Liver (tissue), 3 donors: Measurements from ENCODE around the gene SPATA4.

Experiments
- JUND ChIP-seq, 2 donors: IDR thresholded peaks; 2 replicates each; pipeline ENCODE4 v1.6.1; 2016; ENCODE audit warnings: antibody characterized with exemption in 2 of 2
- SP1 ChIP-seq: IDR thresholded peaks from 2 replicates; pipeline ENCODE4 v1.6.1; 2018; ENCODE audit warnings: antibody characterized with exemption, mild to moderate bottlenecking
- TAF1 ChIP-seq: conservative IDR thresholded peaks from 2 replicates; pipeline ENCODE4 v1.6.1; 2016; ENCODE audit warnings: antibody characterized with exemption, mild to moderate bottlenecking
- YY1 ChIP-seq: IDR thresholded peaks from 2 replicates; pipeline ENCODE4 v1.6.1; 2016; ENCODE audit warnings: antibody characterized with exemption, mild to moderate bottlenecking
- TF ChIP-seq, protein P1 (sequence below): fragments of 150-350 bp; IDR thresholded peaks from 2 replicates; pipeline ENCODE4 v1.5.1; 2017; ENCODE audit warnings: improper control_type of control experiment, low read depth, low read length; ENCODE audit not compliant: missing input control
- TF ChIP-seq, protein P2 (sequence below): IDR thresholded peaks from 2 replicates; pipeline ENCODE4 v1.6.1; 2016; ENCODE audit warnings: antibody characterized with exemption, mild to moderate bottlenecking
- TF ChIP-seq, protein P3 (sequence below): IDR thresholded peaks from 2 replicates; pipeline ENCODE4 v1.6.1; 2016; ENCODE audit warnings: antibody characterized with exemption
- donor health status: healthy.
- donor health status: healthy.

DNA sequence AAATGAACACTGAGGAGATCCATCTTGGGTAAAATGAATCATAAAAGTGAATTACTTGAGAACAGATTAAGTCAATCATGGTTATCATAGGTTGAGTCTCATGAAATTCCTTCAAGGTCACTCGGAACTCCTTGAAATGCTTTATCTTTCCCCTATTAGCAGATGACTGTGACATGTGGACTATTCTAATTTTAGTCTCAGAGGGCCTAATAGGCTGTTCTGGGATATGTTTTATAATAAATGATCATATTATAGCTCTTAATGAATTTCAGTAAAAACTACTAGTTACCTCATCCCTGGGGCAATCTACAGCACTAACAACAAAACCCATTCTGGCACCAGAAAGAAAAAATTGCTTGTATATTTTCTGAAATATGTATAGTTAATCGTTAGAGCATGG lies 44.7 kb downstream of the SPATA4 start:
- TF ChIP-seq TAF1: no peak
- TF ChIP-seq, protein P1, sequence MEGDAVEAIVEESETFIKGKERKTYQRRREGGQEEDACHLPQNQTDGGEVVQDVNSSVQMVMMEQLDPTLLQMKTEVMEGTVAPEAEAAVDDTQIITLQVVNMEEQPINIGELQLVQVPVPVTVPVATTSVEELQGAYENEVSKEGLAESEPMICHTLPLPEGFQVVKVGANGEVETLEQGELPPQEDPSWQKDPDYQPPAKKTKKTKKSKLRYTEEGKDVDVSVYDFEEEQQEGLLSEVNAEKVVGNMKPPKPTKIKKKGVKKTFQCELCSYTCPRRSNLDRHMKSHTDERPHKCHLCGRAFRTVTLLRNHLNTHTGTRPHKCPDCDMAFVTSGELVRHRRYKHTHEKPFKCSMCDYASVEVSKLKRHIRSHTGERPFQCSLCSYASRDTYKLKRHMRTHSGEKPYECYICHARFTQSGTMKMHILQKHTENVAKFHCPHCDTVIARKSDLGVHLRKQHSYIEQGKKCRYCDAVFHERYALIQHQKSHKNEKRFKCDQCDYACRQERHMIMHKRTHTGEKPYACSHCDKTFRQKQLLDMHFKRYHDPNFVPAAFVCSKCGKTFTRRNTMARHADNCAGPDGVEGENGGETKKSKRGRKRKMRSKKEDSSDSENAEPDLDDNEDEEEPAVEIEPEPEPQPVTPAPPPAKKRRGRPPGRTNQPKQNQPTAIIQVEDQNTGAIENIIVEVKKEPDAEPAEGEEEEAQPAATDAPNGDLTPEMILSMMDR: no peak
- no peak for TF ChIP-seq JUND (IDR thresholded peaks at IDR 0.05)
- TF ChIP-seq, protein P2, sequence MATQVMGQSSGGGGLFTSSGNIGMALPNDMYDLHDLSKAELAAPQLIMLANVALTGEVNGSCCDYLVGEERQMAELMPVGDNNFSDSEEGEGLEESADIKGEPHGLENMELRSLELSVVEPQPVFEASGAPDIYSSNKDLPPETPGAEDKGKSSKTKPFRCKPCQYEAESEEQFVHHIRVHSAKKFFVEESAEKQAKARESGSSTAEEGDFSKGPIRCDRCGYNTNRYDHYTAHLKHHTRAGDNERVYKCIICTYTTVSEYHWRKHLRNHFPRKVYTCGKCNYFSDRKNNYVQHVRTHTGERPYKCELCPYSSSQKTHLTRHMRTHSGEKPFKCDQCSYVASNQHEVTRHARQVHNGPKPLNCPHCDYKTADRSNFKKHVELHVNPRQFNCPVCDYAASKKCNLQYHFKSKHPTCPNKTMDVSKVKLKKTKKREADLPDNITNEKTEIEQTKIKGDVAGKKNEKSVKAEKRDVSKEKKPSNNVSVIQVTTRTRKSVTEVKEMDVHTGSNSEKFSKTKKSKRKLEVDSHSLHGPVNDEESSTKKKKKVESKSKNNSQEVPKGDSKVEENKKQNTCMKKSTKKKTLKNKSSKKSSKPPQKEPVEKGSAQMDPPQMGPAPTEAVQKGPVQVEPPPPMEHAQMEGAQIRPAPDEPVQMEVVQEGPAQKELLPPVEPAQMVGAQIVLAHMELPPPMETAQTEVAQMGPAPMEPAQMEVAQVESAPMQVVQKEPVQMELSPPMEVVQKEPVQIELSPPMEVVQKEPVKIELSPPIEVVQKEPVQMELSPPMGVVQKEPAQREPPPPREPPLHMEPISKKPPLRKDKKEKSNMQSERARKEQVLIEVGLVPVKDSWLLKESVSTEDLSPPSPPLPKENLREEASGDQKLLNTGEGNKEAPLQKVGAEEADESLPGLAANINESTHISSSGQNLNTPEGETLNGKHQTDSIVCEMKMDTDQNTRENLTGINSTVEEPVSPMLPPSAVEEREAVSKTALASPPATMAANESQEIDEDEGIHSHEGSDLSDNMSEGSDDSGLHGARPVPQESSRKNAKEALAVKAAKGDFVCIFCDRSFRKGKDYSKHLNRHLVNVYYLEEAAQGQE: no peak
- no peak for TF ChIP-seq YY1
- no peak for TF ChIP-seq SP1
- TF ChIP-seq, protein P3, sequence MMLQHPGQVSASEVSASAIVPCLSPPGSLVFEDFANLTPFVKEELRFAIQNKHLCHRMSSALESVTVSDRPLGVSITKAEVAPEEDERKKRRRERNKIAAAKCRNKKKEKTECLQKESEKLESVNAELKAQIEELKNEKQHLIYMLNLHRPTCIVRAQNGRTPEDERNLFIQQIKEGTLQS: no peak
